SK-N-SH (cell line): ENCODE measurements around the gene GRK3.

ENCODE experiments used
- CTCF ChIP-seq: fragments of 200-600 bp; sonication (generic); IDR thresholded peaks from 2 replicates; pipeline ENCODE4 v1.6.1; 2017; ENCODE audit warnings: antibody characterized with exemption, mild to moderate bottlenecking, moderate library complexity
- EZH2phosphoT487 ChIP-seq: fragments of 200-600 bp; sonication (generic); IDR thresholded peaks from 2 replicates; pipeline ENCODE4 v1.6.1; 2017; ENCODE audit warnings: low read depth, mixed run types, mild to moderate bottlenecking, antibody characterized with exemption, moderate library complexity, borderline replicate concordance
- MXI1 ChIP-seq: IDR thresholded peaks from 2 replicates; pipeline ENCODE4 v1.6.1; 2012; ENCODE audit warnings: mild to moderate bottlenecking, low read depth, low read length, improper control_type of control experiment
- NFIC ChIP-seq: IDR thresholded peaks from 2 replicates; pipeline ENCODE4 v1.4.0; 2012; ENCODE audit warnings: borderline replicate concordance
- POLR2AphosphoS5 ChIP-seq: IDR thresholded peaks from 2 replicates; pipeline ENCODE4 v1.6.1; 2012; ENCODE audit warnings: low read depth, low read length
- RAD21 ChIP-seq: IDR thresholded peaks from 2 replicates; pipeline ENCODE4 v1.6.1; 2012; ENCODE audit warnings: mild to moderate bottlenecking, low read length
- REST ChIP-seq: IDR thresholded peaks from 2 replicates; pipeline ENCODE4 v1.6.1; 2012; ENCODE audit warnings: mild to moderate bottlenecking, low read depth, low read length, moderate library complexity
- RFX5 ChIP-seq: IDR thresholded peaks from 2 replicates; pipeline ENCODE4 v1.6.1; 2012; ENCODE audit warnings: mild to moderate bottlenecking, improper control_type of control experiment, low read length

- no peak for TF ChIP-seq NFIC
- TF ChIP-seq REST: no peak
- no peak for TF ChIP-seq POLR2AphosphoS5
- no peak for TF ChIP-seq CTCF
- TF ChIP-seq RAD21: no peak
- TF ChIP-seq EZH2phosphoT487: no peak
- no peak for TF ChIP-seq MXI1
- no peak for TF ChIP-seq RFX5
Measured at GRCh38 chr22:25760848-25761595, 196.5 kb downstream of the GRK3 start.
